OCI-LY1 (cell line): ENCODE results near the gene MRGPRD.

ENCODE experiments used
- CTCF ChIP-seq: fragments of 200-600 bp; sonication (generic), shearing (Covaris generic); IDR thresholded peaks from 2 replicates; pipeline ENCODE4 v1.5.1; 2017; ENCODE audit warnings: mild to moderate bottlenecking, antibody characterized with exemption, low read length, moderate library complexity, mixed read lengths
- EZH2 ChIP-seq: fragments of 200-600 bp; sonication (generic), shearing (Covaris generic); IDR thresholded peaks from 2 replicates; pipeline ENCODE4 v1.8.0; 2017; ENCODE audit warnings: borderline replicate concordance, mixed run types, mild to moderate bottlenecking, antibody characterized with exemption, low read length, moderate library complexity, mixed read lengths

- no peak for TF ChIP-seq CTCF
- no peak for TF ChIP-seq EZH2
Measured at GRCh38 chr11:69003866-69004367, 23.1 kb upstream of the MRGPRD start.
